IMR-90 (cell line): ENCODE data around the gene MAG.

Source experiments
- CEBPB ChIP-seq: IDR thresholded peaks from 2 replicates; pipeline ENCODE4 v1.6.1; 2012; ENCODE audit warnings: low read depth, low read length, improper control_type of control experiment
- CHD1 ChIP-seq: IDR thresholded peaks from 2 replicates; pipeline ENCODE4 v1.6.1; 2012; ENCODE audit warnings: low read depth, low read length, improper control_type of control experiment
- ELK1 ChIP-seq: fragments of 150-350 bp; IDR thresholded peaks from 2 replicates; pipeline ENCODE4 v1.6.1; 2016; ENCODE audit warnings: low read depth, mild to moderate bottlenecking, low read length, moderate library complexity, borderline replicate concordance
- FOS ChIP-seq: fragments of 150-350 bp; IDR thresholded peaks from 2 replicates; pipeline ENCODE4 v1.6.1; 2016; ENCODE audit warnings: low read depth, low read length
- MAFK ChIP-seq: IDR thresholded peaks from 2 replicates; pipeline ENCODE4 v1.6.1; 2012; ENCODE audit warnings: low read depth, low read length, improper control_type of control experiment
- MAZ ChIP-seq: IDR thresholded peaks from 2 replicates; pipeline ENCODE4 v1.6.1; 2012; ENCODE audit warnings: low read depth, mild to moderate bottlenecking, low read length, improper control_type of control experiment, moderate library complexity, borderline replicate concordance
- NFE2L2 ChIP-seq: fragments of 150-350 bp; IDR thresholded peaks from 2 replicates; pipeline ENCODE4 v1.6.1; 2016; ENCODE audit warnings: low read depth, mild to moderate bottlenecking, low read length
- POLR2A ChIP-seq: IDR thresholded peaks from 2 replicates; pipeline ENCODE4 v1.6.1; 2012; ENCODE audit warnings: mild to moderate bottlenecking, low read depth, low read length
- RAD21 ChIP-seq: IDR thresholded peaks from 2 replicates; pipeline ENCODE4 v1.6.1; 2012; ENCODE audit warnings: low read length, improper control_type of control experiment
- RCOR1 ChIP-seq: IDR thresholded peaks from 2 replicates; pipeline ENCODE4 v1.6.1; 2012; ENCODE audit warnings: mild to moderate bottlenecking, low read length, improper control_type of control experiment; ENCODE audit not compliant: insufficient replicate concordance
- RFX5 ChIP-seq: IDR thresholded peaks from 2 replicates; pipeline ENCODE4 v1.8.0; 2012; ENCODE audit warnings: low read depth, mild to moderate bottlenecking, low read length, moderate library complexity
- SMC3 ChIP-seq: fragments of 150-350 bp; IDR thresholded peaks from 2 replicates; pipeline ENCODE4 v1.6.1; 2016; ENCODE audit warnings: low read depth, mild to moderate bottlenecking, antibody characterized with exemption, low read length, moderate library complexity
- USF2 ChIP-seq: fragments of 150-350 bp; IDR thresholded peaks from 2 replicates; pipeline ENCODE4 v1.6.1; 2017; ENCODE audit warnings: mild to moderate bottlenecking, antibody characterized with exemption, low read length, low read depth
- TF ChIP-seq, protein P1 (sequence below): conservative IDR thresholded peaks from 2 replicates; pipeline ENCODE4 v1.5.1; 2012; ENCODE audit warnings: mild to moderate bottlenecking, low read depth, low read length, improper control_type of control experiment

GRCh38 chr19:35284153-35285094 is 7.5 kb upstream of the MAG start:
- TF ChIP-seq, protein P1, sequence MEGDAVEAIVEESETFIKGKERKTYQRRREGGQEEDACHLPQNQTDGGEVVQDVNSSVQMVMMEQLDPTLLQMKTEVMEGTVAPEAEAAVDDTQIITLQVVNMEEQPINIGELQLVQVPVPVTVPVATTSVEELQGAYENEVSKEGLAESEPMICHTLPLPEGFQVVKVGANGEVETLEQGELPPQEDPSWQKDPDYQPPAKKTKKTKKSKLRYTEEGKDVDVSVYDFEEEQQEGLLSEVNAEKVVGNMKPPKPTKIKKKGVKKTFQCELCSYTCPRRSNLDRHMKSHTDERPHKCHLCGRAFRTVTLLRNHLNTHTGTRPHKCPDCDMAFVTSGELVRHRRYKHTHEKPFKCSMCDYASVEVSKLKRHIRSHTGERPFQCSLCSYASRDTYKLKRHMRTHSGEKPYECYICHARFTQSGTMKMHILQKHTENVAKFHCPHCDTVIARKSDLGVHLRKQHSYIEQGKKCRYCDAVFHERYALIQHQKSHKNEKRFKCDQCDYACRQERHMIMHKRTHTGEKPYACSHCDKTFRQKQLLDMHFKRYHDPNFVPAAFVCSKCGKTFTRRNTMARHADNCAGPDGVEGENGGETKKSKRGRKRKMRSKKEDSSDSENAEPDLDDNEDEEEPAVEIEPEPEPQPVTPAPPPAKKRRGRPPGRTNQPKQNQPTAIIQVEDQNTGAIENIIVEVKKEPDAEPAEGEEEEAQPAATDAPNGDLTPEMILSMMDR = no peak
- TF ChIP-seq RAD21 (no peak), CEBPB (no peak), POLR2A (no peak), RFX5 (no peak), RCOR1 (no peak), SMC3 (no peak), MAZ (no peak), USF2 (no peak), ELK1 (no peak), MAFK (no peak), FOS (no peak), CHD1 (no peak), NFE2L2 (no peak)
